Measurements from ENCODE around the gene SELENON.

GRCh38 chr1:25807480-25808390 is 7.7 kb downstream of the SELENON start:
- no peak for TF ChIP-seq POLR2AphosphoS5 (IDR thresholded peaks at IDR 0.05; ENCODE audit: low read depth, low read length)
- TF ChIP-seq POLR2A (IDR thresholded peaks at IDR 0.05; ENCODE audit: low read depth, low read length) = no peak

Measured in GM12892 (cell line).